NB4 (cell line): ENCODE measurements around the gene RYR3.

Experiments used
- POLR2A ChIP-seq: IDR thresholded peaks from 2 replicates; pipeline ENCODE4 v1.6.1; 2011; ENCODE audit warnings: mild to moderate bottlenecking; ENCODE audit not compliant: insufficient read length; ENCODE audit errors: extremely low read depth
- TF ChIP-seq, protein P1 (sequence below): IDR thresholded peaks from one replicate; pipeline ENCODE4 v1.5.1; 2012; ENCODE audit warnings: low read depth, low read length

DNA sequence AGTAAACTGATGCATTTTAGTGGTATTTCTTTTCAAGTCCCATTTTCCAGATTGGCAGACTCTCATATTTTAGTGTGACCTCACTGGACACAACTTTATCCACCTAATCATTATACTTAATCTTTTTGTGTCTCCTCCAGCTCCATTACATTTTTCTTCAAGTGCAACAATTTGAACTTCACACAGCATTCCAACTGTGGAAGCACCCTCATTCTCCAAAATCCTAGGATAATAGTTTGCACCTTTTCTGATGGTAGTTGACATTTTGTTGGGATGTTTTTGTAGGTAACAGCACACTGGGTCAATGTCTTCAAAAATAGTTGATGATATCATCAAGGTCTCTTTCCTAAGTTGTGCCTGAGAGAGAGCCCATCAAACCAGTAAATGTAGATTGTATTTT, 123.1 kb downstream of the RYR3 start:
- TF ChIP-seq POLR2A = no peak
- TF ChIP-seq, protein P1, sequence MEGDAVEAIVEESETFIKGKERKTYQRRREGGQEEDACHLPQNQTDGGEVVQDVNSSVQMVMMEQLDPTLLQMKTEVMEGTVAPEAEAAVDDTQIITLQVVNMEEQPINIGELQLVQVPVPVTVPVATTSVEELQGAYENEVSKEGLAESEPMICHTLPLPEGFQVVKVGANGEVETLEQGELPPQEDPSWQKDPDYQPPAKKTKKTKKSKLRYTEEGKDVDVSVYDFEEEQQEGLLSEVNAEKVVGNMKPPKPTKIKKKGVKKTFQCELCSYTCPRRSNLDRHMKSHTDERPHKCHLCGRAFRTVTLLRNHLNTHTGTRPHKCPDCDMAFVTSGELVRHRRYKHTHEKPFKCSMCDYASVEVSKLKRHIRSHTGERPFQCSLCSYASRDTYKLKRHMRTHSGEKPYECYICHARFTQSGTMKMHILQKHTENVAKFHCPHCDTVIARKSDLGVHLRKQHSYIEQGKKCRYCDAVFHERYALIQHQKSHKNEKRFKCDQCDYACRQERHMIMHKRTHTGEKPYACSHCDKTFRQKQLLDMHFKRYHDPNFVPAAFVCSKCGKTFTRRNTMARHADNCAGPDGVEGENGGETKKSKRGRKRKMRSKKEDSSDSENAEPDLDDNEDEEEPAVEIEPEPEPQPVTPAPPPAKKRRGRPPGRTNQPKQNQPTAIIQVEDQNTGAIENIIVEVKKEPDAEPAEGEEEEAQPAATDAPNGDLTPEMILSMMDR = no peak
